K562 (cell line): ENCODE results near the gene ZNF358. TPM values are rescaled to one million over a fixed set of nuclear protein-coding genes. Genes with fewer than 3 reads are reported as not detected.

ENCODE experiments used
- ATAC-seq: fragments of 200-7000 bp; cut with Tn5 transposase; 3 replicates; pipeline ENCODE4 v1.9.1; 2020; ENCODE audit warnings: moderate library complexity
- BruUV-seq: library from RNA; stranded (reverse); fragments of 400-500 nt; replicated peaks from 2 replicates; lab custom pipeline; 2021; lab: Mats Ljungman, UMichigan
- CTCF ChIA-PET: fragments of 300-600 bp; formaldehyde crosslinking; extraction: SDS; loops from one replicate; lab custom pipeline; 2021; ENCODE audit warnings: low intra/inter-chr PET ratio; lab: Yijun Ruan, JAX
- POLR2A ChIA-PET: fragments of 300-600, 350-650 bp; sonication (Branson Sonifier 250); formaldehyde crosslinking; extraction: SDS; loops from one replicate; lab custom pipeline; 2021; ENCODE audit warnings: antibody characterized with exemption, inconsistent platforms; lab: Yijun Ruan, JAX
- DNase-seq, 4 experiments: peaks; one replicate each; pipeline versions ENCODE4 v3.0.0 to v3.0.0-alpha.2; 2011 to 2018; ENCODE audit warnings: low spot score in 3 of 4, mixed read lengths in 3 of 4; ENCODE audit errors: extremely low read depth in 1 of 4
- FAIRE-seq: peaks from 2 replicates; lab custom pipeline; 2011; peaks lifted over from hg19 to GRCh38; lab: Jason Lieb, UNC
- H2AFZ ChIP-seq: 2 replicates; pipeline ENCODE4 v1.6.0; 2011; ENCODE audit warnings: low read depth, low read length, control low read depth, inconsistent platforms
- H3K27ac ChIP-seq: fragments of 200-600 bp; 3 replicates; pipeline ENCODE4 v1.8.0; 2011; ENCODE audit warnings: low read depth, mild to moderate bottlenecking, control low read depth, inconsistent platforms, low read length, moderate library complexity, mixed read lengths; ENCODE audit errors: extremely low read depth
- H3K27me3 ChIP-seq, 2 experiments: fragments of 300-600 bp in 1 of 2; 2 replicates in 1 of 2; 3 replicates in 1 of 2; pipeline versions ENCODE4 v1.6.0 to v1.8.0; 2011; ENCODE audit warnings: inconsistent platforms in 2 of 2, low read length in 2 of 2, mild to moderate bottlenecking in 1 of 2, mixed read lengths in 1 of 2, moderate library complexity in 1 of 2; ENCODE audit not compliant: control insufficient read depth in 2 of 2, insufficient read depth in 2 of 2
- H3K36me3 ChIP-seq: fragments of 300-600 bp; 3 replicates; pipeline ENCODE4 v1.8.0; 2011; ENCODE audit warnings: mild to moderate bottlenecking, low read length, inconsistent platforms; ENCODE audit not compliant: control insufficient read depth, insufficient read depth
- H3K4me1 ChIP-seq, 2 experiments: fragments of 200-600 bp in 1 of 2; replicated peaks in 1 of 2; 2 replicates in 1 of 2; 3 replicates in 1 of 2; pipeline versions ENCODE4 v1.5.1 to v1.8.0; 2011; ENCODE audit warnings: inconsistent platforms in 2 of 2, low read length in 2 of 2, mild to moderate bottlenecking in 1 of 2, mixed read lengths in 1 of 2, moderate library complexity in 1 of 2; ENCODE audit not compliant: control insufficient read depth in 2 of 2, insufficient read depth in 2 of 2
- H3K4me2 ChIP-seq: 2 replicates; pipeline ENCODE4 v1.6.1; 2011; ENCODE audit warnings: low read length, control low read depth, inconsistent platforms, mixed read lengths; ENCODE audit not compliant: insufficient read depth
- H3K4me3 ChIP-seq: fragments of 200-600 bp; sonication (generic), shearing (Covaris generic); 2 replicates; pipeline ENCODE4 v1.5.1; 2016; ENCODE audit warnings: control low read depth, inconsistent platforms
- H3K79me2 ChIP-seq: fragments of 200-600 bp; 3 replicates; pipeline ENCODE4 v1.8.0; 2011; ENCODE audit warnings: low read length, inconsistent platforms; ENCODE audit not compliant: control insufficient read depth, insufficient read depth
- H3K9ac ChIP-seq, 2 experiments: 2 replicates each; pipeline versions ENCODE4 v1.6.0 to v1.6.1; 2011; ENCODE audit warnings: low read depth in 2 of 2, low read length in 2 of 2, control low read depth in 1 of 2, inconsistent platforms in 1 of 2, mild to moderate bottlenecking in 1 of 2, mixed read lengths in 1 of 2; ENCODE audit not compliant: insufficient read depth in 1 of 2
- H3K9me1 ChIP-seq: one replicate; pipeline ENCODE4 v1.6.0; 2011; ENCODE audit warnings: inconsistent platforms, mild to moderate bottlenecking, low read length, moderate library complexity; ENCODE audit not compliant: control insufficient read depth, insufficient read depth
- H3K9me3 ChIP-seq: replicated peaks from 2 replicates; pipeline ENCODE4 v1.5.1; 2011; ENCODE audit warnings: low read depth, low read length, inconsistent platforms; ENCODE audit not compliant: control insufficient read depth, insufficient read depth
- H4K20me1 ChIP-seq: replicated peaks from 2 replicates; pipeline ENCODE4 v1.6.1; 2011; ENCODE audit warnings: low read length, inconsistent platforms, mixed read lengths; ENCODE audit not compliant: control insufficient read depth, insufficient read depth
- ARID2 ChIP-seq: fragments of 450-650 bp; IDR thresholded peaks from 2 replicates; pipeline ENCODE4 v1.6.1; 2017; ENCODE audit warnings: antibody characterized with exemption, mild to moderate bottlenecking
- BACH1 ChIP-seq: fragments of 200-800 bp; sonication (Bioruptor generic); IDR thresholded peaks from 2 replicates; pipeline ENCODE4 v1.6.1; 2016; ENCODE audit warnings: missing genetic modification characterization, missing compliant biosample characterization
- BCL6 ChIP-seq: fragments of 250-450 bp; sonication (Bioruptor Pico); IDR thresholded peaks from 2 replicates; pipeline ENCODE4 v1.4.0; 2020
- CBFA2T3 ChIP-seq: fragments of 450-650 bp; IDR thresholded peaks from 2 replicates; pipeline ENCODE4 v1.6.1; 2017
- CBX5 ChIP-seq: IDR thresholded peaks from 2 replicates; pipeline ENCODE4 v1.6.1; 2014; ENCODE audit warnings: low read depth, borderline replicate concordance
- E2F8 ChIP-seq: fragments of 450-650 bp; IDR thresholded peaks from 2 replicates; pipeline ENCODE4 v1.7.1; 2018; ENCODE audit warnings: mild to moderate bottlenecking, low read depth; ENCODE audit not compliant: partially characterized antibody
- MYBL2 ChIP-seq, 2 experiments: fragments of 450-650 bp in 1 of 2; sonication (generic) in 1 of 2; formaldehyde crosslinking in 1 of 2; IDR thresholded peaks; 2 replicates each; pipeline versions ENCODE4 v1.6.1 to v1.8.1; 2017 to 2022; ENCODE audit warnings: borderline replicate concordance in 1 of 2, inconsistent platforms in 1 of 2, low read depth in 1 of 2, mild to moderate bottlenecking in 1 of 2, missing genetic modification reagents in 1 of 2, moderate library complexity in 1 of 2
- NR2C2 ChIP-seq, 2 experiments: fragments of 200-800 bp in 1 of 2; sonication (Bioruptor generic) in 1 of 2; sonication (generic) in 1 of 2; formaldehyde crosslinking in 1 of 2; IDR thresholded peaks; 2 replicates each; pipeline versions ENCODE4 v1.6.1 to v1.8.0; 2016 to 2022; ENCODE audit warnings: mild to moderate bottlenecking in 1 of 2, missing compliant biosample characterization in 1 of 2, missing genetic modification characterization in 1 of 2, missing genetic modification reagents in 1 of 2
- POLR3A ChIP-seq: IDR thresholded peaks from 2 replicates; pipeline ENCODE4 v1.6.1; 2011; ENCODE audit warnings: borderline replicate concordance, mild to moderate bottlenecking, moderate library complexity; ENCODE audit not compliant: insufficient read length, insufficient read depth; ENCODE audit errors: extremely low read depth
- SOX6 ChIP-seq: fragments of 450-650 bp; IDR thresholded peaks from 2 replicates; pipeline ENCODE4 v1.6.1; 2014; ENCODE audit warnings: mild to moderate bottlenecking
- SRF ChIP-seq, 2 experiments: fragments of 250-450, 450-650 bp in 1 of 2; sonication (Bioruptor Pico) in 1 of 2; sonication (generic) in 1 of 2; formaldehyde crosslinking; IDR thresholded peaks; 2 replicates each; pipeline versions ENCODE4 v1.5.0 to v1.5.1; 2020 to 2022; ENCODE audit warnings: mild to moderate bottlenecking in 1 of 2, missing genetic modification reagents in 1 of 2
- ZNF263 ChIP-seq: sonication (generic); formaldehyde crosslinking; IDR thresholded peaks from 2 replicates; pipeline ENCODE4 v1.8.0; 2022; ENCODE audit warnings: mild to moderate bottlenecking, missing genetic modification reagents, borderline replicate concordance
- ZNF431 ChIP-seq: sonication (generic); formaldehyde crosslinking; IDR thresholded peaks from 2 replicates; pipeline ENCODE4 v1.8.0; 2022; ENCODE audit warnings: mild to moderate bottlenecking, missing genetic modification reagents
- ZZZ3 ChIP-seq: fragments of 450-650 bp; IDR thresholded peaks from 2 replicates; pipeline ENCODE4 v1.6.1; 2016; ENCODE audit warnings: antibody characterized with exemption, mild to moderate bottlenecking, moderate library complexity
- WGBS: fragments of 100-300 bp; shearing (Covaris generic); methylation state at CpG from one replicate; pipeline ENCODE4 v1.1.6; 2016; ENCODE audit warnings: low coverage, mixed read lengths; ENCODE audit not compliant: insufficient coverage; ENCODE audit errors: missing lambda C conversion rate; 5-methylcytosine and 5-hydroxymethylcytosine counted together
- in situ Hi-C: fragments of 300-500 bp; cut with MboI; formaldehyde crosslinking; loops from 4 replicates; pipeline ENCODE4 v1.15.0; 2018; ENCODE audit warnings: inconsistent platforms, mixed read lengths
- intact Hi-C: fragments of 100-400 bp; cut with micrococcal nuclease; formaldehyde crosslinking; loops from 2 replicates; pipeline ENCODE4 v1.14.2; 2022
- polyA plus RNA-seq, 8 experiments: library from polyadenylated mRNA; depleted of rRNA in 4 of 8; stranded (reverse) in 5 of 8; unstranded in 3 of 8; fragments of >200 nt; fragmentation: Nextera tagmentation in 2 of 8; fragmentation: Illumina TruSeq in 1 of 8; extraction: Ambion mirVana in 2 of 8; extraction: Trizol in 1 of 8; gene quantifications; 2 replicates each; pipeline versions ENCODE4 v1.2.1 to v1.2.3, GENCODE V29; 2011 to 2014; ENCODE audit warnings: inconsistent platforms in 1 of 8, missing spikeins in 1 of 8
- total RNA-seq, 7 experiments: library from RNA; depleted of rRNA in 6 of 7; stranded (reverse); fragments of >200 nt in 6 of 7; fragmentation: Illumina TruSeq in 2 of 7; extraction: Trizol in 2 of 7; gene quantifications; 2 replicates each; pipeline versions ENCODE4 v1.2.1 to v1.2.3, GENCODE V29; 2011 to 2021; ENCODE audit warnings: low replicate concordance in 1 of 7
- TF ChIP-seq, protein P1 (sequence below): sonication (generic); formaldehyde crosslinking; IDR thresholded peaks from 2 replicates; pipeline ENCODE4 v1.8.1; 2022; ENCODE audit warnings: missing genetic modification reagents

ZNF358 gene
- total and polyA plus RNA-seq, 9 of the 15 experiments (the other 6 are each of a cell fraction or from before 2014, with no cell fraction given): 0.04 to 17.2 (median 4.9) TPM

GRCh38 chr19:7528522-7529245 lies 12.8 kb downstream of the ZNF358 start (continued):
- TF ChIP-seq E2F8 (no peak), SRF (CRISPR knock-in tag; IDR thresholded peaks at IDR 0.05) (no peak), ZZZ3 (no peak)
- TF ChIP-seq, protein P1, sequence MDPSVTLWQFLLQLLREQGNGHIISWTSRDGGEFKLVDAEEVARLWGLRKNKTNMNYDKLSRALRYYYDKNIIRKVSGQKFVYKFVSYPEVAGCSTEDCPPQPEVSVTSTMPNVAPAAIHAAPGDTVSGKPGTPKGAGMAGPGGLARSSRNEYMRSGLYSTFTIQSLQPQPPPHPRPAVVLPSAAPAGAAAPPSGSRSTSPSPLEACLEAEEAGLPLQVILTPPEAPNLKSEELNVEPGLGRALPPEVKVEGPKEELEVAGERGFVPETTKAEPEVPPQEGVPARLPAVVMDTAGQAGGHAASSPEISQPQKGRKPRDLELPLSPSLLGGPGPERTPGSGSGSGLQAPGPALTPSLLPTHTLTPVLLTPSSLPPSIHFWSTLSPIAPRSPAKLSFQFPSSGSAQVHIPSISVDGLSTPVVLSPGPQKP: no peak

DNA sequence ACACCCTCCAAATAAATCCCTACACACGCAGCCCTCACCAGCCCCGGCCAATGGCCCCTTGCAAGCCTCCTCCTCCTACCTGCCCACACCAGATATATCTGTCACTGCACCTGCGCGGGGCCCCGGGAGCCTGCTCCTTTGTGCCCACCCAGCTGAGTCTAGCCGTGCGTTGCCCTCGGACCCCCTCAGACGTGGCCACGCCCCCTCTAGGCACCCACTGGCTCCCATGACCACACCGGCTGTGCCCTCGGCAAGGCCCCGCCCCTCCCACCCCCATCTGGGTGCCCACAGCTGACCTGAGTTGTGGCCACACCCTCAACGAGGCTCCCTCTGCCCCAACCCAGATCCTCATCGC lies 13.3 kb downstream of the ZNF358 start:
- no TSS peak for BruUV-seq
- TF ChIP-seq ZNF431 (CRISPR knock-in tag): no peak
- TF ChIP-seq POLR3A: no peak
- TF ChIP-seq BACH1 (tag): no peak
- TF ChIP-seq BCL6 (CRISPR knock-in tag): no peak
- no peak for TF ChIP-seq MYBL2 (IDR thresholded peaks at IDR 0.05; ENCODE audit: low read depth)
- no peak for TF ChIP-seq MYBL2 (CRISPR knock-in tag; IDR thresholded peaks at IDR 0.05; ENCODE audit: borderline replicate concordance)
- TF ChIP-seq CBFA2T3: no peak
- no peak for TF ChIP-seq NR2C2 (CRISPR knock-in tag; IDR thresholded peaks at IDR 0.05)
- no peak for TF ChIP-seq NR2C2 (tag; IDR thresholded peaks at IDR 0.05)
- no peak for TF ChIP-seq SOX6
- TF ChIP-seq ARID2: no peak
- no peak for TF ChIP-seq ZNF263 (CRISPR knock-in tag)
- TF ChIP-seq CBX5: no peak

More for the DNA sequence above, 13.3 kb downstream of the ZNF358 start:
- in situ Hi-C loops: no loop called here
- Histone ChIP-seq H3K4me2 (no peak overlapping the region), H3K4me1 (peaks cover 3 to 30% of the 10 kb centered on the region in 2 experiments; a peak in 4 of 5 replicates), H3K79me2 (no peaks in the 10 kb centered on the region), H3K27me3 (no peaks in the 10 kb centered on the region), H3K9me1 (no peaks in the 10 kb centered on the region), H3K27ac (no peak overlapping the region), H3K9ac (no peak overlapping the region), H2AFZ (no peak overlapping the region), H4K20me1 (no peaks in the 10 kb centered on the region), H3K9me3 (no peaks in the 10 kb centered on the region), H3K36me3 (peaks cover 18% of the 10 kb centered on the region; the same call in 1 of the 3 replicates), H3K4me3 (no peak overlapping the region)
- intact Hi-C loops: no loop called here
- 79% methylated on average over 8 of the region's 15 CpGs for WGBS
- DNase-seq: no peak
- no peak for FAIRE-seq
- ChIA-PET POLR2A (interaction anchor here (0.5 kb wide), 1 partner anchor 34 kb away, joined by 3 read pairs; no protein-coding TSS in a partner anchor), CTCF (no interaction called here)
- ATAC-seq: no peak
